HL-60/S4 treated with retinoic acid at 250 ng/mL for 4 days and 3 days (cell line): ENCODE results near the gene SCLY.

Source experiments
- in situ Hi-C: fragments of 300-500 bp; cut with MboI; formaldehyde crosslinking; loops from 2 replicates; pipeline ENCODE4 v1.7.0; 2022; ENCODE audit warnings: low sequenced_read_pairs

SCLY gene

GRCh38 chr2:238134393-238134785 is 73.6 kb downstream of the SCLY start:
- in situ Hi-C loops, result no loop called here

- in situ Hi-C loops, result no loop called here
Observed at GRCh38 chr2:238135601-238136150, 74.9 kb downstream of the SCLY start.

GRCh38 chr2:238136820-238137537 is 76.2 kb downstream of the SCLY start:
- in situ Hi-C loops, result no loop called here

- in situ Hi-C loops, result no loop called here
Observed at GRCh38 chr2:238137885-238138284, 77.1 kb downstream of the SCLY start.

- in situ Hi-C loops, result no loop called here
Observed at GRCh38 chr2:238138331-238139195, 77.8 kb downstream of the SCLY start, which contains the start of gene KLHL30. Gene KLHL30 (plus strand): TSS chr2:238138668. CDS start chr2:238140755, 2,087 bp downstream.

DNA sequence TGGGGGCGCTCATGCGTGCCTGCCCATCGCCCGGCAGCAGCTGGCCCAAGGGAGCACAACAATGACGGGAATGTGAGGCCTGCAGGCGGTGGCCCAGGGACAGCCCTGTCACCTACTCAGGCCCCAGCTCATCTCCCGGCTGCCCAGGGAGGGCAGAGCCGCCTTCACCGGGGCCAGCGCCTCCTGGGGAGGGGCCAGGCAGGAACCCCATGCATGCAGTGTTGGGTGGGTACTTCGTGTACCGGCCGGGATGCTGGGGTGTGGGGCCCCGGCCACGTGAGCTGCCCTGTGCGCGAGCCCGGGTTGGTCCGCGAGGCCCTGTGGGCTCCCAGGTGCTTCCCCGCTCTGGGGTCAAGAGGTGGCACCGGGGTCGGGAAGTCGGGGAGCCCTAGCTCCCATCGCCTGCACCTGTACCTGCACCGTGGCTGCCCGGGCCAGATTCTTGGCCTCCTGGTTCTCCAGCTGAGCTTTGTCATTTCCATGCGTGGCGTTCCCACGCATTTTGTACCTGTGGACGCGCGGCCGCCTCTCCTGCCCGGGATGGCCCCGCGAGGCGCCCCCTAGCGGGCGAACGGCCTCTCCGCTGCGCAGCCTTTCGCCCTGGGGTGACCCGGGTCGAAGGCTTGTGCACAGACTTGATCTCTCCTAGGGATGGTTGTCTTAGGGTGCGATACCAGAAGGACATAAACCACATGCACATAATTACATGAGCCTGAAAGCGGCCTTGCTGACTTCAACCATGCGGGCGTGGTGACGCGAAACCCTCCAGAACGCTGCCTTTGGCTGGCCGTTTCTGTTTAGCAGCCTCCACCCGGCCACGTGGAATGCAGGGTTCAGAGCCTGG is 78.6 kb downstream of the SCLY start:
- in situ Hi-C loops, result no loop called here

DNA sequence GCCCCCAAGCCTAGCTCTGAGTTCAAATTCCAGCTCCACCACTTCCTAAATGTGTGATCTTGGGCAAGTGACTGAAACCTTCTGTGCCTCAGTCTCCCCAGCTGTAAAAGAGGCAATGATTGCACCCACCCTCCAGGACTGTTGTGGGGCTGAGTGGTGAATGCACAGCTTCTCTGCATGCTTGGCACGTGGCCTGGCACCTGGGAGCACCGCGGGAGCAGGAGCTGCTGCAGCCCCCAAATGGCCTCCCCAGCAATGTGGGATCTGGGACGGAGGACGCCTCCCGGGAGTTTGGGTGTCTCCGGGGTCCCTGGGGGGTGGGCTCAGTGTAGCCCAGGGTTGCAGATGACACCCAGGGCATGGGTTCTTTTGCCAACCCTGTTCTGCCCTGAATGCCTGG is 79.2 kb downstream of the SCLY start:
- in situ Hi-C loops, result no loop called here

GRCh38 chr2:238140721-238141540 is 80.1 kb downstream of the SCLY start:
- in situ Hi-C loops, result no loop called here

- in situ Hi-C loops, result no loop called here
Observed at GRCh38 chr2:238141541-238142318, 80.9 kb downstream of the SCLY start.

GRCh38 chr2:238142382-238143205 is 81.8 kb downstream of the SCLY start:
- in situ Hi-C loops, result no loop called here

- in situ Hi-C loops, result no loop called here
Observed at GRCh38 chr2:238143239-238143951, 82.6 kb downstream of the SCLY start.

- in situ Hi-C loops, result no loop called here
Observed at GRCh38 chr2:238144262-238144661, 83.5 kb downstream of the SCLY start.

DNA sequence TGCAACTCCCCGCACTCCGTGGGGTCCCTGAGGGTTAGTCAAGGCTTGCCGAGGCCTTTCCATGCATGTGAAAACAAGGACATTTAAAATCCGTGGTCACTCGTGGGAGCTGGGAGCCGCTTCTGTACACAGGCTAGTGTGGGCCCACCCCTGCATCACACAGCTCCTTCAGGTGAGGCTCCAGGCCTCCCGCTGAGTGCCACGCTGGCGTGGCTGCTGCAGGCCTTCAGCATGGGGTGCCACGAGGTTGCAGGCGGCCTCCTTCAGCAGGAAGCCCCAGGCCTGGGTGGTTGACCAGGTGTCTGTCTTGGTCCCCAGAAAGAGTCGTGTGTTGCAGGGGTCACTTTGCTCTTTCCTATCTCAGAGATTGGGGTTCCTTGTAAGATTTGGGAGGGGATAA is 84.2 kb downstream of the SCLY start:
- in situ Hi-C loops, result no loop called here

- in situ Hi-C loops, result no loop called here
Observed at GRCh38 chr2:238145851-238146250, 85.0 kb downstream of the SCLY start.

DNA sequence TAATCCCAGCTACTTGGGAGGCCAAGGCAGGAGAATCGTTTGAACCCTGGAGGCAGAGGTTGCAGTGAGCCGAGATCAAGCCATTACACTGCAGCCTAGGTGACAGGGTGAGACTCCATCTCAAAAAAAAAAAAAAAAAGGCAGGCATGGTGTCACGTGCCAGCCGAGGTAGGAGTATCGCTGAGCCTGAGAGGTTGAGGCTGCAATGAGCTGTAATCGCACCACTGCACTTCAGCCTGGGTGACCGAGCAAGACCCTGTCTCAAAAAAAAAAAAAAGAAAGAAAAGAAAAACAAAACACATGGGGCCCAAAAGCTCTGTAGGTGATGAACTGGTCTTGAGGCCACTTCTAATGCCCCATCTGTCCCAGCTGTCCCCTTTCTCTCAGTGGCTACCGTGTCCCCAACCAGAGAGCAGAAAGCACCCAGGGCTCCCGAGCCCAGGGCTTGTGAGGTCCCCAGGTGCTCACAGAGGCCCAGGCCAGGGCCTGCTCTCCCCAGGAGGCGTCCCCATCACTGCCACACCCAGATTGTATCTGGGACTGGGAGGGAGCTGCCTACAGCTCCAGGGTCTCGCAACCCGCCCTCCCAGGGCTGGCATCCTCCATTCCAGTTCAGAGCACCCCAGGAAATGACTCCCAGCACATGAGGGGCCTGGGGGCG is 86.2 kb downstream of the SCLY start:
- in situ Hi-C loops, result no loop called here

- in situ Hi-C loops, result no loop called here
Observed at GRCh38 chr2:238148981-238149380, 88.2 kb downstream of the SCLY start.
